NT2/D1 (cell line): ENCODE results near the gene PDK2.
A peak's percentile ranks its signal among the peaks of the same experiment; 100 is the strongest.

Experiments
- DNase-seq: peaks from one replicate; pipeline ENCODE4 v3.0.0-alpha.2; 2011; ENCODE audit warnings: low read depth, low spot score
- H3K27me3 ChIP-seq: 2 replicates; pipeline ENCODE4 v1.6.0; 2011; ENCODE audit warnings: mild to moderate bottlenecking; ENCODE audit not compliant: insufficient read length, insufficient read depth
- H3K36me3 ChIP-seq: 2 replicates; pipeline ENCODE4 v1.6.1; 2011; ENCODE audit warnings: mild to moderate bottlenecking, low read length, mixed read lengths; ENCODE audit not compliant: insufficient read depth, insufficient read length
- H3K4me1 ChIP-seq: 2 replicates; pipeline ENCODE4 v1.5.1; 2011; ENCODE audit not compliant: insufficient read depth, insufficient read length
- H3K4me3 ChIP-seq: 2 replicates; pipeline ENCODE4 v1.5.1; 2011; ENCODE audit warnings: low read depth; ENCODE audit not compliant: insufficient read length
- H3K9ac ChIP-seq: 2 replicates; pipeline ENCODE4 v1.6.0; 2011; ENCODE audit warnings: low read depth; ENCODE audit not compliant: insufficient read length
- H3K9me3 ChIP-seq: 2 replicates; pipeline ENCODE4 v1.5.1; 2011; ENCODE audit warnings: mild to moderate bottlenecking, low read length; ENCODE audit not compliant: insufficient read depth
- SUZ12 ChIP-seq: IDR thresholded peaks from 2 replicates; pipeline ENCODE4 v1.6.1; 2011; ENCODE audit not compliant: insufficient read length, insufficient read depth; ENCODE audit errors: extremely low read depth
- YY1 ChIP-seq: IDR thresholded peaks from 2 replicates; pipeline ENCODE4 v1.6.1; 2011; ENCODE audit not compliant: insufficient read length, insufficient read depth
- ZNF274 ChIP-seq: IDR thresholded peaks from 2 replicates; pipeline ENCODE4 v1.6.1; 2011; ENCODE audit warnings: mild to moderate bottlenecking, low read depth, low read length

PDK2 gene

GRCh38 chr17:50143461-50144176, 48.5 kb downstream of the PDK2 start:
- Histone ChIP-seq H3K4me1 (peaks cover 47% of the 10 kb centered on the region), H3K9me3 (no peaks in the 10 kb centered on the region), H3K4me3 (no peak overlapping the region), H3K9ac (no peak overlapping the region), H3K27me3 (no peaks in the 10 kb centered on the region), H3K36me3 (peaks cover 91% of the 10 kb centered on the region)
- TF ChIP-seq ZNF274 (no peak), YY1 (no peak), SUZ12 (no peak)
- no peak for DNase-seq

- H3K36me3 ChIP-seq = peaks cover 84% of the 10 kb centered on the region
- peaks cover 46% of the 10 kb centered on the region for H3K4me1 ChIP-seq
- no peak overlapping the region for H3K9ac ChIP-seq
- H3K9me3 ChIP-seq = no peaks in the 10 kb centered on the region
- no peak overlapping the region for H3K4me3 ChIP-seq
- no peak for TF ChIP-seq ZNF274
- TF ChIP-seq YY1 = no peak
- TF ChIP-seq SUZ12 = no peak
- no peak for DNase-seq
- H3K27me3 ChIP-seq = no peaks in the 10 kb centered on the region
These were observed 49.2 kb downstream of the PDK2 start for GRCh38 chr17:50144355-50144754.

DNA sequence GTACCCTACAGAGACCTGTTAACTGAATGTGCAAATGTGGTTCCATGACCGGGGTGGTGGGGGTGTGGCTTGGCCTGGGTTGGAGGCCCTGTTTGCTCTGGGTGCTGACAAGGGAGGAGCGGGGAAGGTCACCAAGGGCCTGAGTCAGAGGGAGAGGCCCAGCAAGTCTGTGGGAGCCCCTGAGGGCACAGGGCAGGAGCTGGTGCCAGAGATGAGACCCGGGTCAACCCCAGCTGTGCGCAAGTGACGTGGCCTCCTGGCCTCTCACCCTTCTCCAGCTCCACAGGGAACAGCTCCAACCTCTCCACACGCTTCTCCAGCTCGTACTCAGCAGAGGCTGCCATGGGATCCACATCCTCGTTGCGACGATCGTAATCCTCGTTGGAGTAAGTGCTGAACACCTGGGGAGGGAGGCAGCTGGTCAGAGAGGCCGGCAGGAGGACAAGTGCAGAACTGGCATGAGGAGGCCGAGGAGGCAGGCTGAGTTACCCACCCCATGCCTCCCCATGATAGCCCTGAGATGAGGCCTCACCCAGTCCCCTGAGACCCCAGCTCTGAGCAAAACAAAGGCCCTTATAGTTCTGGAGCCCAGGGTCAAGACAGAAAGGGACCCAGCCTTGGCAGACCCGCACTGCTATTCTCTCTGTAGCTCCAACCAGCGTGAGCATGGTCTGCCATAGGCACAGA, 49.8 kb downstream of the PDK2 start:
- peaks cover 43% of the 10 kb centered on the region for H3K4me1 ChIP-seq
- peaks cover 77% of the 10 kb centered on the region for H3K36me3 ChIP-seq
- no peak overlapping the region for H3K9ac ChIP-seq
- H3K4me3 ChIP-seq = no peak overlapping the region
- H3K9me3 ChIP-seq = no peaks in the 10 kb centered on the region
- no peak for TF ChIP-seq YY1
- no peak for TF ChIP-seq ZNF274
- no peak for TF ChIP-seq SUZ12
- no peak for DNase-seq
- H3K27me3 ChIP-seq = no peaks in the 10 kb centered on the region

DNA sequence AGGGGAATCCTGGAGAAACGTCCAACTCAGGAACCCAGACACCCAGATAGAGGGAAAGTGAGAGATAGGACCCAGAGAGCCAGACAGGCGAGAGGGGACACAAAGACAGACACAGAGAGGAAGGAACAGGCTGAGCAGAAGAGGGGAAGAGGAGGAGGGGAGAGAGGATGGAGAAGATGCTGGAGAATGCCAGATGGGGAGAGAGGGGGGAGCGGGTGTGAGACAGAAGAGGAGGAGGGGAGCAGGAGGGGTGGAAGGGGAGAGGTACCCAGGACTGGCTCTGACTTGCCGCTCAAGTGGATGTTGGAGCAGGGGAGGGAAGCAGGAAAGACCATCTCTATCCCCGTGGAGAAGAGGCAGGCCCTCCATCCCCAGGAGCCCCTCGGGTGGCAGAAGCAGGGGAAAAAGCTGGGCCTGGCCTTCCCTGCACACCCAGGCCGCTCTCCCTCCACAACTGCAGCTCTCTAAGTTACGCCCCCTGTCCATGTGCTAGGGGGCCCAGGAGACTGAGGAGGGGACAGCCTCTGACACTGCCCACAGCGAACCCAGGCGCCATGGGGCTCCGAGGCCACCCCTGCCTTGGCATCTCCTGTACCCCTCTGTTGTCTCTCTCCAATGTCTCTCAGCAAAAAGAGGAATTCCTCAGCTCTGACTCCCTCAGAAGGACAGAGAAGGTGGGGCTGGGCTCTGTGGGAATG, 50.5 kb downstream of the PDK2 start:
- Histone ChIP-seq H3K27me3 (no peaks in the 10 kb centered on the region), H3K9me3 (no peaks in the 10 kb centered on the region), H3K9ac (no peak overlapping the region), H3K4me3 (no peak overlapping the region), H3K4me1 (peaks cover 36% of the 10 kb centered on the region), H3K36me3 (peaks cover 70% of the 10 kb centered on the region)
- TF ChIP-seq SUZ12 (no peak), ZNF274 (no peak), YY1 (no peak)
- no peak for DNase-seq

GRCh38 chr17:50146230-50146926, 51.2 kb downstream of the PDK2 start:
- H3K27me3 ChIP-seq = no peaks in the 10 kb centered on the region
- H3K4me3 ChIP-seq = no peak overlapping the region
- H3K9ac ChIP-seq = peak overlapping the region; percentile 33
- peaks cover 32% of the 10 kb centered on the region for H3K4me1 ChIP-seq
- DNase-seq = no peak
- peaks cover 63% of the 10 kb centered on the region for H3K36me3 ChIP-seq
- H3K9me3 ChIP-seq = no peaks in the 10 kb centered on the region
- TF ChIP-seq SUZ12 = no peak
- TF ChIP-seq ZNF274 = no peak
- TF ChIP-seq YY1 = no peak

DNA sequence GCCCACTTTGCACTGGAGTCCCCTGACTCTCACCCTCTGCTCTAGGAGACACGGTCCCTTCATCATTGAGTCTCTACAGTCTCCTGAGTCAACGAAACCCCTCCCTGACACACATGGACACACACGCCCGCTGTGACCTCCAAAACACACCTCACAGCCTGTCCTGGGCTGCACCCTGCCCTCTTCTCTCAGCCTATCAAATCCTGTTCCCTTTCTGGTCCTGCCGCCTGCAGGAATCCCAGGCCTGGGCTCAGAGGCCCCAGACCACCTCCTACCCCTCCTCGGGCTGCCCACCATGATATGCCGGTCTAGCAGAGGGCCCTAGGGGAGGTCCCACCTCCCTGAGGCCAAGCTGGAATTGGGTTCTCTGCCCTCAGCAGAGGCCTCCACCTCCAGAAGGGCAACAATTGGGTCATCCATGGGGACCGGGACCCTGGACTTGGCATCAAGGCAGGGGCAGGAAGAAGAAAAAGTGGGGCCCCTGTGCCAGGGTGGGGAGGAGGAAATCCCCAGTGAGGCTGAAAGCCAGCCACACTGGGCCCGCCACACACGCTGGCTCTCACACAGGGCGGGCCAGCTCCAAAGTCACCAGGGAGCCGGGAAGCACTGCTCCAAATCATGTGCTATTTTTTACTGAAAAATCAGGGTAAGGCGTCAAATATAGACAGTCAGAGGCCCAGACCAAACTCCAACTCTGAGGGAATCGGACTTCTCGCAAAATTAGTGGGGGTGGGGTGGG, 51.9 kb downstream of the PDK2 start:
- peaks cover 56% of the 10 kb centered on the region for H3K36me3 ChIP-seq
- H3K27me3 ChIP-seq = no peaks in the 10 kb centered on the region
- peak overlapping the region; percentile 47 for H3K9ac ChIP-seq
- no peak for DNase-seq
- TF ChIP-seq ZNF274 (no peak), SUZ12 (no peak), YY1 (no peak)
- H3K4me1 ChIP-seq = peaks cover 32% of the 10 kb centered on the region
- no peak overlapping the region for H3K4me3 ChIP-seq
- H3K9me3 ChIP-seq = no peaks in the 10 kb centered on the region

DNA sequence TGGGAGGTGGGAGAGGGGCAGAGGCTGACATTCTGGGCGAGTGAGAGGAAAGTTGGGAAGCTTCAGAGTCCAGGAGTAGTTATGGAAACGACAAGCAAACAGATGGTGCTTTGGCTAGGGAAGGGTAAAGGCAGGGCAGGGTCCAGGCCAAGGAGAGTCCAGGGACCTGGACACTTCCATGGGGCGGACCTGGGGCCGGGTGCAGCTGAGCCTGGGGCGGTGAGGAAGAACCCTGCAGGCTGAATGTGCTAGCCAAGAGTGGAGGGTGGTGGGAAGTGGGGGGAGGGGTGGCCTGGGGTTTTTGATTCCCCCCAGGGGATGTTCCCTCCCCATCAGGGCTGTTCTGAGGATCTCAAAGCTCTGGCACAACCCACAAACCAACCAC, 52.7 kb downstream of the PDK2 start:
- H3K36me3 ChIP-seq = peaks cover 49% of the 10 kb centered on the region
- H3K4me3 ChIP-seq = peak overlapping the region; percentile 78
- no peaks in the 10 kb centered on the region for H3K27me3 ChIP-seq
- no peaks in the 10 kb centered on the region for H3K9me3 ChIP-seq
- no peak for DNase-seq
- peak overlapping the region; percentile 82 for H3K9ac ChIP-seq
- H3K4me1 ChIP-seq = peaks cover 34% of the 10 kb centered on the region
- TF ChIP-seq YY1 (no peak), SUZ12 (no peak), ZNF274 (no peak)
